Measurements from ENCODE around the gene MS4A4A. TPM values are rescaled to one million over a fixed set of nuclear protein-coding genes. Genes with fewer than 3 reads are reported as not detected.

Gene MS4A4A
- total and polyA plus RNA-seq, 2 of the 13 experiments (the other 11 are each of a cell fraction or from before 2014, with no cell fraction given) = not detected

DNA sequence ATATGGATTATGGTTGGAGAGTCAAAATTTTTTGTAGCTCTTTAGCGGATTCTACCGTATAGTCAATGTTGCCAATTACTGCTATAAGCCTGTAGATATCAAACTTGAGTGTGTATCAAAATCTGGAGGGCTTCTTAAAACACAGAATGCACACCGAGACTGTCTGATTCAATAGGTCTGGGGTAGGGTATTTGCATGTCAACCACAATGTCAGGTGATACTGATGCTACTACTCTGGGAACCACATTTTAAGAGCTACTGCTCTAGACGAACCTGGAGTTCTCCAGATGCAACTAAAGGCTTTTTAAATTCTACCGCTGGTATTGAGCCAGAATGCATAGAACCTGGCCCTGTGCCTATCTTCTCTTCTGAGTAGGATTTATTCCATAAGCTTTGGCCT is 15.8 kb upstream of the MS4A4A start (continued):
- TF ChIP-seq ZSCAN29 (CRISPR knock-in tag; conservative IDR thresholded peaks at IDR 0.05) (no peak), KDM4B (CRISPR knock-in tag; IDR thresholded peaks at IDR 0.05) (no peak), ZMYM2 (CRISPR knock-in tag; IDR thresholded peaks at IDR 0.05) (no peak), FOXA1 (IDR thresholded peaks at IDR 0.05) (no peak), FOXA1 (CRISPR knock-in tag; IDR thresholded peaks at IDR 0.05) (no peak), YEATS2 (CRISPR knock-in tag; IDR thresholded peaks at IDR 0.05; ENCODE audit: borderline replicate concordance) (no peak)

DNA sequence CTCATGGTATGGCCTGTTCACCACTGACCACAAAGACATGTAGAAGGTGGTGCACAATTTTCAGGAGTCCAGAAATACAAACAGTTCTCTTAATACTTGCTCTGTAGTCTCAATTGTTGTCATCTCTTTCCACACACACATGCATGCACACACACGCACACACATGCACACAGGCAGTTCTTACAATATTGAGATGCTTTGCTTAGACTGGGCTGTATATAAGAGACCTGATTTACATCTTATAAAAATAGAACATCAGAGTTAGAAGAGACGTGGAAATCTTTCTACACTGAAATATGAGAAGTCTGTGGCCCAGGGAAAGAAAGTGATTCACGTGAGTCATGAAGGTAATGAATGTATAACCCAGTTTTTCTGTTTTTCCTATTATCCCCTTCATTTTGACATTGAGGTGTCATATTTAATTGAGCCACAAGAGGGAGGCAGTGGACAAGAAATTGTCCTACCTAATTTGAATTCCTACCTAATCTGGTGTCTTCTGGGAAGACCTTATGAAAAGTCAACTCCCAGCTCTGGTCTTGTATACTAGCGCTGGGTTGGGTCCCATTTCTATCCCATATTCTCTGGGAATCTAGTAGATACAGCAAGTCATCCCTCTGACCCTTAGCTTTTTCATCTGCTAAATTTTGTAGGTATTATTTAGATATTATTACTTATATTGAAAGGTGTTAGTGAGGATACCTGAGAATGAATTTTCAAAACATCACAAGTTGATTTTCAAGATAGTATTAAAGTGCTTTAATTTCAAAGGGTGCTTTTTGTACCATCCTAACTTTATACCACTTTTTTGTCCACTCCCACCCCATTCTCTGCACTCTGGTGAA is 14.9 kb upstream of the MS4A4A start:
- Histone ChIP-seq H3K27me3 (ENCODE audit: control insufficient read depth in 1 of 2, insufficient read depth in 2 of 2, low read length in 2 of 2) (peaks cover 0 to 4% of the 10 kb centered on the region in 2 experiments; a peak in 2 of 5 replicates), H3K79me2 (ENCODE audit: insufficient read depth, low read length) (no peaks in the 10 kb centered on the region), H3K27ac (ENCODE audit: extremely low read length, insufficient read depth, low read length) (no peak overlapping the region), H3K9me3 (ENCODE audit: low read length) (no peaks in the 10 kb centered on the region), H3K36me3 (replicated peaks in 1 of 2; ENCODE audit: control insufficient read depth in 1 of 2, insufficient read depth in 2 of 2, low read length in 2 of 2) (no peaks in the 10 kb centered on the region), H3K4me2 (ENCODE audit: low read depth, low read length) (no peak overlapping the region), H4K20me1 (ENCODE audit: insufficient read depth, low read length) (no peaks in the 10 kb centered on the region), H3K9ac (ENCODE audit: insufficient read depth, low read depth, low read length) (no peak overlapping the region), H2AFZ (ENCODE audit: low read length) (no peak overlapping the region), H3K4me1 (ENCODE audit: insufficient read depth, low read length) (no peaks in the 10 kb centered on the region), H3K4me3 (replicated peaks in 1 of 3; ENCODE audit: insufficient read depth in 1 of 3, low read depth in 2 of 3, low read length in 3 of 3) (no peak overlapping the region)
- peak; percentile 52 for FAIRE-seq
- ChIA-PET POLR2A (no interaction called here), CTCF (ENCODE audit: low intra/inter-chr PET ratio, low total read pairs) (interaction anchor here (0.6 kb wide), 1 partner anchor 491 kb away, joined by 3 read pairs; the partner anchor contains the start of gene MS4A15)
- DNase-seq (ENCODE audit: low spot score) = peak; percentile 8
- intact Hi-C loops (cut with micrococcal nuclease; ENCODE audit: unreplicated experiment) (loop anchor here (1.0 to 5.0 kb wide), 4 partner anchors 69 to 353 kb away; no protein-coding TSS in a partner anchor), in situ Hi-C loops (cut with HindIII; ENCODE audit: extremely low pct_ligation_motif_present, low pct_unique_long_range_greater_than_20kb) (loop anchor here (25.0 kb wide), 1 partner anchor 347 kb away; no protein-coding TSS in a partner anchor)
- ATAC-seq = peak; percentile 25; the same call in 1 of the 3 replicates
- 9% methylated on average over 4 of the region's 4 CpGs for WGBS (ENCODE audit: low lambda C conversion rate)
- BruUV-seq (replicated peaks) = no TSS peak
- TF ChIP-seq ZNF446 (CRISPR knock-in tag; IDR thresholded peaks at IDR 0.05) (no peak), ZNF615 (CRISPR knock-in tag; IDR thresholded peaks at IDR 0.05; ENCODE audit: borderline replicate concordance) (no peak), RAD21 (CRISPR knock-in tag; IDR thresholded peaks at IDR 0.05) (peak; percentile 26; the same call in 1 of the 2 replicates), PAX8 (CRISPR knock-in tag; IDR thresholded peaks at IDR 0.05; ENCODE audit: borderline replicate concordance) (no peak), ISL2 (CRISPR knock-in tag; IDR thresholded peaks at IDR 0.05) (no peak), RFX5 (IDR thresholded peaks at IDR 0.05; ENCODE audit: low read depth, low read length) (no peak), FOXK2 (IDR thresholded peaks at IDR 0.05) (no peak), ZNF772 (CRISPR knock-in tag; IDR thresholded peaks at IDR 0.05) (no peak), SIX4 (CRISPR knock-in tag; IDR thresholded peaks at IDR 0.05) (no peak), SPEN (CRISPR knock-in tag; IDR thresholded peaks at IDR 0.05; ENCODE audit: low read depth) (no peak), TCF7L2 (IDR thresholded peaks at IDR 0.05; ENCODE audit: low read depth, low read length) (no peak)
- TF ChIP-seq, protein P1, sequence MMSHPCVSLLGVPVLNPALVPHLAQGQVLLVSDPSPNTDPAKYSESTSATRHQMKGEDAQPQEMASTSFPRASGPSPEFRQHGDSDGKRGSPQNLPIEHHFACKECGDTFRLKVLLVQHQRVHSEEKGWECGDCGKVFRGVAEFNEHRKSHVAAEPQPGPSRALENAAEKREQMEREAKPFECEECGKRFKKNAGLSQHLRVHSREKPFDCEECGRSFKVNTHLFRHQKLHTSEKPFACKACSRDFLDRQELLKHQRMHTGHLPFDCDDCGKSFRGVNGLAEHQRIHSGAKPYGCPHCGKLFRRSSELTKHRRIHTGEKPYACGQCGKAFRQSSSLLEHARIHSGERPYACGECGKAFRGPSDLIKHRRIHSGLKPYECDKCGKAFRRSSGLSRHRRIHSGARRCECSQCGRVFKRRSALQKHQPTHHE (CRISPR knock-in tag; IDR thresholded peaks at IDR 0.05; ENCODE audit: borderline replicate concordance) = no peak
- TF ChIP-seq, protein P2, sequence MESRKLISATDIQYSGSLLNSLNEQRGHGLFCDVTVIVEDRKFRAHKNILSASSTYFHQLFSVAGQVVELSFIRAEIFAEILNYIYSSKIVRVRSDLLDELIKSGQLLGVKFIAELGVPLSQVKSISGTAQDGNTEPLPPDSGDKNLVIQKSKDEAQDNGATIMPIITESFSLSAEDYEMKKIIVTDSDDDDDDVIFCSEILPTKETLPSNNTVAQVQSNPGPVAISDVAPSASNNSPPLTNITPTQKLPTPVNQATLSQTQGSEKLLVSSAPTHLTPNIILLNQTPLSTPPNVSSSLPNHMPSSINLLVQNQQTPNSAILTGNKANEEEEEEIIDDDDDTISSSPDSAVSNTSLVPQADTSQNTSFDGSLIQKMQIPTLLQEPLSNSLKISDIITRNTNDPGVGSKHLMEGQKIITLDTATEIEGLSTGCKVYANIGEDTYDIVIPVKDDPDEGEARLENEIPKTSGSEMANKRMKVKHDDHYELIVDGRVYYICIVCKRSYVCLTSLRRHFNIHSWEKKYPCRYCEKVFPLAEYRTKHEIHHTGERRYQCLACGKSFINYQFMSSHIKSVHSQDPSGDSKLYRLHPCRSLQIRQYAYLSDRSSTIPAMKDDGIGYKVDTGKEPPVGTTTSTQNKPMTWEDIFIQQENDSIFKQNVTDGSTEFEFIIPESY (CRISPR knock-in tag; IDR thresholded peaks at IDR 0.05) = no peak
- TF ChIP-seq, protein P3, sequence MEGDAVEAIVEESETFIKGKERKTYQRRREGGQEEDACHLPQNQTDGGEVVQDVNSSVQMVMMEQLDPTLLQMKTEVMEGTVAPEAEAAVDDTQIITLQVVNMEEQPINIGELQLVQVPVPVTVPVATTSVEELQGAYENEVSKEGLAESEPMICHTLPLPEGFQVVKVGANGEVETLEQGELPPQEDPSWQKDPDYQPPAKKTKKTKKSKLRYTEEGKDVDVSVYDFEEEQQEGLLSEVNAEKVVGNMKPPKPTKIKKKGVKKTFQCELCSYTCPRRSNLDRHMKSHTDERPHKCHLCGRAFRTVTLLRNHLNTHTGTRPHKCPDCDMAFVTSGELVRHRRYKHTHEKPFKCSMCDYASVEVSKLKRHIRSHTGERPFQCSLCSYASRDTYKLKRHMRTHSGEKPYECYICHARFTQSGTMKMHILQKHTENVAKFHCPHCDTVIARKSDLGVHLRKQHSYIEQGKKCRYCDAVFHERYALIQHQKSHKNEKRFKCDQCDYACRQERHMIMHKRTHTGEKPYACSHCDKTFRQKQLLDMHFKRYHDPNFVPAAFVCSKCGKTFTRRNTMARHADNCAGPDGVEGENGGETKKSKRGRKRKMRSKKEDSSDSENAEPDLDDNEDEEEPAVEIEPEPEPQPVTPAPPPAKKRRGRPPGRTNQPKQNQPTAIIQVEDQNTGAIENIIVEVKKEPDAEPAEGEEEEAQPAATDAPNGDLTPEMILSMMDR (CRISPR knock-in tag; IDR thresholded peaks at IDR 0.05) = peak; percentile 69

All from HepG2 (cell line).